Activated effector memory CD4-positive, alpha-beta T cell treated with anti-CD3 and anti-CD28 coated beads, Interleukin-2, amount 50 U/mL, for 16 hours (primary cell): ENCODE results near the gene ZNF236.

ENCODE experiments used
- DNase-seq: peaks from one replicate; pipeline ENCODE4 v3.0.0-alpha.2; 2020

The ZNF236 gene

DNA sequence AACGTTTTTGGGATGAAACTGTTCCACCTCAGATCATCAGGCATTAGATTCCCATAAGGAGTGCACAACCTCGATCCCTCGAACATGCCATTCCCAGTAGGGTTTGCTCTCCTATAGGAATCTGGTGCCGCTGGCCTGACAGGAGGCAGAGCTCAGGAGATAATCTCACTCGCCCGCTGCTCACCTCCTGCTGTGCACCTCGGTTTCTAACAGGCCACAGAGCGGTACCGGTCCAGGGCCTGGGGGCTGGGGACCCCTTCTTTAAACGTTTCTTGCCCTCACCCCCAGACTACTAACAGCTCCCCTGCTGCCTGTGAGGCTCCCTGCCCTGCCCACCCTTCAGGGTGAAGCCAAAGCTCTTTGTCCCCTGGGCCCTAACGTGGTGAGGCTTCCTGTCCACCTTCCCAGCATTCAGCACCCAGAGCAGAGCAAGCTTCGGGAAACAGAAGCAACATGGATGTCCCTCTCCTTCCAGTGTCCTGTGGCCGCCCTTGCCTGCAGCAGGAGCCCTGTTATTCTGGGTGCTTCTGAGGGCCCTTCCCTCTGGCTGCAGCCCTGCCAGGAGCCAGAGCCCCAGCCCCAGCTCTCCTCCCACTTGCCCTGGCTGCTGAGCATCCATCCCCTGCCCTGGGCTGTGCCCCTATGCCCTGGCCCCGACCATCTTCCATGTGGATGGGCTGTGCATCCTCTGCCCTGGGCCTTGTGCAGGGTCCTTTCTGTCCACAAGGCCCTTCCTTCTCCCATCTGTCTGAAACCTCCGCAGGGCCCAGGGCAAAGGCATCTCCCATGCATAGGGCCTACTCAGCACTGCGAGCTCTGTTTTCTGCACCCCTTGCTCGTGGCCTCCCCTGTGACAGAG lies 170.1 kb downstream of the ZNF236 start:
- DNase-seq = no peak

DNA sequence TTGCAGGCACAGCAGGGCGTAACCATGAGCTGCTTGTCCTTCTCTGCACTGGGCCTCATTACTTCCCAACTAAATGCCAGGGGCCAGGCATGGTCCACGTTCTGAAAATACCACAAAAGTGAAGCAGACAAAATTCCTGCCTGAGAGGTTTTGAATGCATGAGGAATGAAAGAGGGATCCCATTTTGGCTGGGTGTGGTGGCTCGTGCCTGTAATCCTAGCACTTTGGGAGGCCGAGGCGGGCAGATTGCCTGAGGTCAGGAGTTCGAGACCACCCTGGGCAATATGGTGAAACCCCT lies 170.7 kb downstream of the ZNF236 start:
- no peak for DNase-seq

DNA sequence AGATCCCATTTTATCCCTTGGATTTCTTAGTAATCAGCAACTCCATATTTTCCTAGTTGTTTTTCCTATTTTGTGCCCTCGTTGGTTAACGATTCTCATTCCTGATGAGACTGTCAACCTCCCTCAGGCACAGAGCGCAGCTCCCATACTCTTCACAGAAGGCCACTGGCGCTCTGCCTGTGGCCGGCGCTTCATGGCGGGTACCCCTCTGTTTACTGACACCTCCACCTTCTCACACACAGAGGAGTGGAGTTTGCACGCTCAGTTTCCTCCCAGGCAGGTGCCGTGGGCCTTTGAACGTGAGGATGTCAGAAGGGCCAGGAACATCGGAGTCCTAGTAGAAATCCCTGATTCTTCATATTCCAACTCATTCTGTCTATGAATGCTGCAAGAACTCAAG lies 171.2 kb downstream of the ZNF236 start:
- no peak for DNase-seq

DNA sequence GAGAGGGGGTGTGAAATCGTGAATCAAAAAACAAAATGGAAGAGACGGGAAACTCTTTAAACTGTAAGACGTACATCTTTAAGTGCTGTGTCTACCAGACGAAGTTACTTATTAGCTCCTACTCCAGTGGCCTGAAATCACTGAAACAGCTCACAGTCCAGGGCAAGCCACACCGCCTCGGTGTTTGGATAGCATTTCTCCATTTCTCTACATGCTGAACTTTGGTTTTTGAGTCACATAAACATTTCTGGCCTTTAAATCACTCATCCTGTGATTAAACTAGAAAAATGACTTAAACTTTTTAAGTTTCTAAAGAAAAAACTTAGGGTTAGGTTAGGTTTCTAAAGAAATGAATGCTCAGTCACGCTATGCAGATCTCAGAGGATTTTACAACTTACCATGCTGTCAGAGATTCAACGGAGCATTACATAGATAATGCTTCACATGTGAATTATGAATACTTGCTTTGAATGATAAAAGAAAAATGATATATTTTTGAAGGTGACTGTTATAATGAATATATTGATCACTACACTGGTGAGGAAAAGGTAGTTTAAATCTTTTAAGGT lies 171.8 kb downstream of the ZNF236 start:
- no peak for DNase-seq

DNA sequence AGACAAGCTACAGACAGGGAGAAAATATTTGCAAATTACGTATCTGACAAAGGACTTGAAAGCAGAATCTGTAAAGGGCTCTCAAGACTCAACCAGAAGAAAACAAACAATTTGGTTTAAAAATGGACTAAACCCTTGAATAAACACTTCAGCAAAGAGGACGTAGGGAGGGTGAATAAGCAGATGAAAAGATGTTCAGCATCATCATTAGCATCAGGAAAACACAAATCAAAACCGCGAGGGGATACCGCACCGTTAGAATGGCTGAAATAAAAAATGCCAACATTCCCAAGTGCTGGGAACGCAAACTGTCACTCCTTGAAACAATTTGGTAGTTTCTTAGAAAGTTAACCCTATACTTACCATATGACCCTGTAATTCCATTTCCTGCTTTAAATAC lies 173.5 kb downstream of the ZNF236 start:
- DNase-seq = no peak

DNA sequence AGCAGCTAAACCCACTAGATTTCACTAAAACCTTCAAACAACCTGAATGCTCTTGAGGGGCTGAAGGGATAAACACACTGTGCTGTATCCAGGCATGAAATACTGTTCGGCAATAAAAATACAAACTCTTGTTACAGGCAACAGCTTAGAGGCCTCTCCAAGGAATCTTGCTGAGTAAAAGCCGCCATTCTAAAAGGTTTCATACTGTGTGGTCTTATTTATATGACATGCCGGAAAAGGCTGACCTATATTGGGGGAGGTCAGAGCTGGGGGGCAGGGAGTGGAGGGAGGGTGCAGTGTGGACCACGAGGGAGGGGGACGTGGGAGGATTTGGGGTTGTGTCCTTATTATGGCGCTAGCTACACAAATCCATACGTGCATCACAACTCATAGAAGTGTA lies 174.1 kb downstream of the ZNF236 start:
- no peak for DNase-seq

DNA sequence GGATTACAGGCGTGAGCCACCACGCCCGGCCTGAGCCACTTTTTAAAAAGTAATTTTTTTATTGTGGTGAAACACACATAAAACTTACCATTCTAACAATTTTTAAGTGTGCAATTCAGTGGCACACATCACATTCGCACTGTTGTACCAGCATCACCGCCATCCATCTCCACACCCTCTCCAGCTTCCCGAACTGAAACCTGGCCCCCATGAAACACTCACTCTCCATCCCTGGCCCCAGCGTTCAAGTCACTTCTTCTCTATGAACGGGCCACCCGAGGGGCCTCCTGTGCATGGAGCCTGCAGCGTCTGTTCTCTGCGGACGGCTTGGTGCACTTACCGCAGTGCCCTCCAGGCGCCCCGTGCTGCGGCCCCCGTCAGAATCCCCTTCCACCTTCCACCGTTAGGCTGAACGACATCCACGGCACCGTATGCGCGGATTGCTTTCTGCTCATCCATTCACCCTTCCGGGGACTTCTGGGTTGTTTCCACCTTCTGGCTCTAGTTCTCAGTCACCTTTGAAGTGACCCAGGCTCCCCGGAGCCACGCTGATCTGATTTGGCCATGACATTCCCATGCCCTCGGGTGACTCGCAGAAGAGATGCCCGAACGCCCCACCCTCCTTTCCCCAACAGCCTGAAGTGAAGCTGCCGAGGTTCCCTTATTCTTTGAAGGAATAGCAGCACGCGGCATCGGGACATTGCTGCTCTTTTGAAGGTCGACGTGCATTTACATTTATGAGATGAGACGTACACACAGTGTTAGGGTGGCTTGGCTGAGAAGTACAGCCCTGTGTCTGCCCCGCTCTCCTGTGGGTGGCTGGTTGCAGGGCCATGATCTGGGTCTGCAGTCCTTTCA lies 175.8 kb downstream of the ZNF236 start:
- DNase-seq = no peak

DNA sequence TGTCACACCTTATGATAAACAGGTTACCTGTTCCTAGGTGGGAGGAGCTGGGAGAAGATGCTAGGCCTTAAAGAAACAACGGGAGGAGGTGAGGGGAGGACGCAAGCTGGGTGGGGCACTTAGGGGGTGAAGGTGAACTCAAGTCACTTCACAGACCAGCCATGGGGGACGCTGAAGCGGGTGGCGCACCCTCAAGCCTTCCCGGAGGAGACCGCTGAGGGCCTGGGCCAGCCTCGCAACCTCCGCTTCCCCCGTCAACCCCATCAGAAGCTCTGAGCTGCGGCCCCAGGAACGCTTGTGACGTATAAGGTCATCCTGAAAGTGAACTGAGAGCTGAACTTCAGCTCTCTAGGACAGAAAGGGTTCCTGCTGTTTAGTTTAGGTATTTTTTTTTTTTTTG lies 176.7 kb downstream of the ZNF236 start:
- no peak for DNase-seq

DNA sequence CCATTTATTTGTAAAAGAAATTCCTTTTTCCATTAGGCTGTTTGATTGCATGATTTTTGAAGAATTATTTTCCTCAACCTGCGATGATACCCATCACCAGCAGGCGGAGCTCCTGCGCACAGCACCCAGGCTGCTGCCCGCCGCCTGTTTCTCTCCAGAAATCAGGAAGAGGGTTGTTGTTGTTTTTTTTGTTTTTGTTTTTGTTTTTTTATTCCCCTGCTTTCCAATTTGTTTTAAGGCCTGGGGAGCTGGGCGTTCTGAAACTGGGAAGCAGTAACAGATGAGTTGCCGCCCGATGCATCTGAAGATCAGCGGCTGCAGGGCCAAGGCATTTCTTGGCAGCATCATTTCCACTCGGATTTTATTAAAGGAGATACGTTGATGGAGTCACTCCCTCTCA lies 178.2 kb downstream of the ZNF236 start:
- DNase-seq = peak; percentile 81

DNA sequence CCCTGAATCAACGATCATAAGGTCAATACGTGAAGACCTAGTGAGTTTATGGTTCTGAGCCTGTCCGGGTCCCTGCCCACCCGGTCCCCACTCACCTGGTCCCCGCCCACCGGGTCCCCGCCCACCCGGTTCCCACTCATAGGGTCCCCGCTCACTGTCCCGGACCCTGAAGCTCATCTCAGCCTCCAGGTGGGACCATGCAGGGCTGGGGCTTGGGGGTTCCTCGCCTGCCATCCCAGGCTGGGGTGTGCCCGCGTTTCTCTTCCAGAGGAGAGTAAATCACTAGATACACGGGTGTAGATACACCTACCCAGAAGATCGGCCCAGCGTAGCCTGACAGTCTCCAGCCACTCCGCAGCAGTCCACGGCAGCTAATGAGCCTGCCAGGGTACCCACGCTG lies 178.7 kb downstream of the ZNF236 start:
- no peak for DNase-seq

DNA sequence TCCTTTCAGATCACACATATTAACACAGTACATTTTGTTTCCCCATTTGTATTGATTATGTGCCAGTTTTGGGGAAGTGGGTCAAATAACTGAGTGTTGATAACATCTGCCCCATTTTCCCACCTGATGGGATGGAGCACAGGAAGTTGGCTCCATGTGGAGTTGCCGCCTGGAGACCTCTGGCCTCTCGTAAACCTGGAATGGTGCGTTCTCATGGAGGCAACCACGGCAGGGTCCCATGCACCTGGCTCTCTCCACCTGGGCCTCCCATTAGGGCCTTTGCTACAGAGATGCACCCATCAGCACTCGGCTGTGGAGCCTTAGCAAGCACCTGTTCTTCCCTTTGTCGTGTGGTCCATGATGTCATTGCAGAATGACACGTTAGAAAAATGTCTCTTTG lies 179.6 kb downstream of the ZNF236 start:
- peak; percentile 30 for DNase-seq

DNA sequence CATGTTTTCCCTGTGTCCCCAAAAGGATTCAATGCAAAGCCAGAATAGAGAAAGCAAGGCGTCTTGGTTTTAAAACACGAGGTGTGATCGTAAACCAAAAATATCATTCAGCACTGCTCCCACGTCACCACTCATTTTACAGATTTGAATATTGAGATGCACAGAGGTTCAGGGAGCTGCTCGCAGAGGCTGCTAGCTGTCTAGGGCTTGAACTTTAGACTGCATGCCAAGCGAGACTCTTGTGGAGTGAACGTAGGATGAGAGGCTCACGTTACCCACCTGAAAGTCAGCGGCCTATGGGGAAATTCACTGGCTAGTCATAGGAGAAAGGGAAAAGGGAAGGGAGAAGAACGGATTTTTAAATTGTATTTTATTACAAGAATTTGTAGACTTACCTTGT lies 180.1 kb downstream of the ZNF236 start:
- DNase-seq = peak; percentile 14

DNA sequence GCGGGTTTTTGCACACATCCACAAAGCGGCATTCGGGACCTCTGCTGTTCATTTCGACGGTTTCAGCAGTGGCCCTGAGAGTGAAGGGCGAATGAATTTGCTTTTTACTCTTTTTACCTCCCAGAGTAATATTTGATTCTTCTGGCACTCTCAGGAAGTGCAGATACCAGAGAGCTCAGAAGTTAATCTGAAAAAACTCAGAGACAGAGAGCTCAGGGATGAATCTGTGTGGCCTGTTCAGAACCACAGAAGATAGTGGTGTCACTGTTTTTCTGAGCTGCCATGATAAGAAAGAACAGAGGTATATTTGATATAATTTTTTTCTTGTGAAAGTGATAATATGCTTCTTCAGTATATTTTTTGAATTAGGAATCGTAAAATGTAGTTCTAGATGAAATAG lies 181.0 kb downstream of the ZNF236 start:
- DNase-seq = peak; percentile 9

DNA sequence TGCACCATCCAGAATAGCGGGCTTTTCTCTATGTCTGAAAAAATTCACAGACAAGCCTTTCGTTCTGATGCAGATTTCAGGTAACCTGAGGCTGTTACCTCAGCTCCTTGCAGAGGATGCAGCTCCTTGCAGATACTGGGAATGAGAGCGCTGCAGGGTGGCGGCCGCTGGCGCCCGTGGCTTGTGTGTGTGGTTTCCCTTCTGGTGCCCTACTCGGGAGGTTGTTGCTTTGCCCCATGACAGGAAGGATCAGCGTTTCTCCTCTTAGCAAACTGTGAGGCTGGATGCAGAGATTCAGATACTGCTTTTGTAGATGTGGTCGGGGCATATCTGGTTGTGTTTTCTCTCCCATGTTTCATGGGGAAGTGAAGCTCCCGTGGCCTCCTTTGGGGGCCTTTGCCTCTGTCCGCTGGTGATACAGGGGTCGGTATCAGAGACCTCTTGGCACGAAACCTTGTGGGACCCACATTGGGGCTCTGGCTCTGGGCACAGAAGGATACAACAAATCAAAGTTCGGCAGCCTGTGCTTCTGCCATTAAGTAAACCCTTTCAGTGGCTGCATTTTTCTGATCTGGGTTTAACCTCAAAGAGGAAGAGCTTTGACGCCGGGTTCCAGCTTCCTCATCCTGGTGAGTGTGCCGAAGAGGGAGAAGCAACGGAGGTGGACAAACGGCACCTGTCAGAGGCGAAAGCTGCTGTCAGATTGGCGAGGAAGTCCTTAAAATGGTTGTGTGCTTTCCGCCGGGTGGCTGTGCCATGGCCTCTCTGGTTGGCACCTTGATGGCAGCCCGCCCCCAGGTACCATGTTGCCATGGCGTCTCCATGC lies 182.4 kb downstream of the ZNF236 start:
- no peak for DNase-seq

DNA sequence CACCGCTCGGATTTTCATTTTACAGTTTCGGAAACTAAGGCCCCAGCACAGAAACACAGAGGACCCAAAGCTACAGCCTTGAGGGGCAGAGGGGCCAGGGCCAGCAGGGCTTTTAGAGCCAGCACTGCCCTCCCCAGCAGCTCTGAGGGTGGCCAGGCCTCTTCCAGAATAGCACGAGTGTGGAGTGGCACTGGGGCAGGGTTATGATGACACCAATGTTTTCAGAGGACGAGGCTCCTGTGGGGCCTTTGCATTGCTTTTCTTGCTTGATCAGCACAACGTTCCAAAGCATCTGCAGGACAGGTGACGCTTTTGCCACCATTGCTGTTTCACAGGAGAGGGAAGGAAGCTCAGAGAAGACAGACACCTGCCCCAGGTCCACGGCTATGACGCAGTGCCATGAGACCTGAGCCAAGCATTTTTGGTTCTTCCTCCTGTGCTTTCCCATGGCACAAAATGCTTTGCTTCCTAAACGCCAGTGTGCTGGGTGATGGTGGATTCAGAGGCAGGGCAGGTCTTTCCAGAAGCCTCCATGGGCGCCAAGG lies 183.4 kb downstream of the ZNF236 start:
- no peak for DNase-seq

DNA sequence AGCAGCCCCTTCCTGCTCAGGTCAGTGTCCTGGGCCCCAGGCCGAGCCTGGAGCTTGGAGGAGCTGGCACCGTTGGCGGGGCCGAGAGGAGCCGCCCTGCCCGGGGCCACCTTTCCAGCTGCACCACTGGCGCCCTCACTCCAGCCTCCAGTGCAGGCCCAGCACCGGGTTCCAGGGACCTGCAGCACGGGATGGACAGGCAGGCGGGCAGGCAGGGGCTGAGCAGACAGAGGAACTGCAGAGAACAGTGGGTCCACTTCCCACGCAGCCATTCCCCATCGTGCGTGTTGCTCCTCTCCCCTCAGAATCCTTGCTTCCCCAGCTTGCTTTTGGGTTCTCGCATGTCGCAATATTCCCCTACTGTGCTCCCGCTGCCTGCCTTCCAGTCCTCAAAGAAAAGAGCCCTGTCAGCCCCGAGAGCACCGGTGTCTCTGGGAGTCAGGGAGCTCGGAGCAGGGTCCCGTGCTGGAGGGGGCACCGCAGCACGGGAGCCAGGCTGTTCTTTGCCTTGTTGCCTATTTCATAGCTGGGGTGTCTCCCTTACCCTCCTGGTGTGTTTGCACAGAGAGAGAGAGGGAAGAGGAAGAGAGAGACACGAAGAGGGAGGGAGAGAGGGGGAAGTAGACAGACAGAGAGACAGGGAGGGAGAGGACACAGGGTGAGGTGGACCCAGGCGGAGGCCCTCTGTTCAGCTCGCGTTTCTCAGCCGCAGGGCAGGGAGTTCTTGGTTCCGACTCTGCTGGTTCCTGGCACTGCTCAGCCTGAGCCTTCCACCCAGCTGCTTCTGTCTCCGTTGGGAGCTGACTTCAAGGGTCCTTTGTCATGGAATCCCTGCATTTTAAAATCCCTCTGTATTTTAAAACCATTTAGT lies 184.2 kb downstream of the ZNF236 start:
- no peak for DNase-seq

DNA sequence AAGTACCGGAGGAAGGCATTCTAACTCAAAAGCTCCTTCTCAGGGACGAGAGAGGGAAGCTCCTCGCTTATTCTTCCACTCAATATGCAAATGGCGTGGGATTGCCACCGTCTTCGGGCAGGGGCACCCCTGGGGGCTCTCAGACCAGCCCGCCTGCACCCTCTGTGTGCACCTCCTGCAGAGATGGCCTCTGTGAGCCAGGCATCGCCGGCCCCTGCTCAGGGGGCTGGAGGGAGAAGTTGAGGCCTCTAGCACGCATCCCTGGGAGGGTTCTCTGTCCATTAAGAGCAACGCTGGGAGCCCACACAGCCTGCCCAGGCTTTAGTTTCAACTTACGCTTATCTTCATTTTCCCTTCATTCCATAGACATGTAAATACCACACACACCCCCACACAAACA lies 184.9 kb downstream of the ZNF236 start:
- DNase-seq = no peak

DNA sequence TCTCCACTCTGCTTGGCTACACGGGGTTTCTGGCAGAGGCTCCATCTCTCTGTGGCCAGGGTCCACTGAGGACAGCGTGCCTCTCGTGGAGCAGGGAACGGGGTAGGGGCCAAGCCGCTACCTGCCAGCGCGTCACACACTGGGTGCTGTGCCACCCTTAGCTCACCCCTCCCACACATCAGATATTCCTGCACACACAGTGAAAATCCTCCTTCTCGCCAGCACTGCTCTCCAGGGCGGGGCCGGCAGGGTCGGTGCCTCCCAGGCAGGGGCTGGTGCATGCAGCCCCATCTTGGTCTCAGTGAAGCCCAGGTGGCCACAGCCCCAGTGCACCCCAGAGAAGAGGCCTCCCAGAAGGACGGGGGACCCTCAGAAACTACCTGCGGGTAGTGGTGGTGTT lies 185.6 kb downstream of the ZNF236 start:
- no peak for DNase-seq

DNA sequence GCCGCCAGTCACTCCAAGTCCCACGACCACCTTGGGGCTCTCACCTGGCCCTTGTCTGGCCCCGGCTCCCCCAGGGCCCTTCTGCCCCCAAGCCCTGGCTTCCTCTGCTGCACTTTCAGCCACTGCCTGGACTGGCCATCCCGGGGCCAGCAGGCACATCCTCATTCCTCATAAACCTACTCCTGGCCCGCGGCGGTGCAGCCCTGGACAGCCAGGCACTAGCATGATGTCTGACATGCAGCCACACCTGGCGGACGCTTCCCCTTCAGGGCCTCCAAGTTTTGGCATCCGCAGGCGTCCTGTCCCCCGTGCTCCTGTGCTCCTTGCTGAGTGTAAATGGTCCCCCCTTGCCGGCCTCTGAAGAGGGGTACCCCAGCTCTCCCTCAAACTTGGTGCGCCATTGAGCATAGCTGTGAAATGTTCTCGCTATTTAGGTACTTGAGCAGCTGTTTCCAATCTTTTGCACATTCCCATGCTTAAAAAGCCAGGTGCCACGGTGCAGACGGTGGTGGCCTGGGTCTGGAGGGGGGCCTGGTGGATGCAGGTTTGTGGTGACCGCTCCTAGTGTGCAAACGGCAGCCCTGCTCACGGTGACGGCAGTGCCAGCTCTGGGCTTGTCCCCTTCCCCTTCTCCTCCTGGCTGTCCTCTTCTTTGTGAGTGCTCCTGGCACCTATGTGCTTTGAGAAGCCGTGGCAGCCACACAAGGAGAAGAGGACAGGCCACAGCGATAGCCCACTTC lies 186.4 kb downstream of the ZNF236 start:
- no peak for DNase-seq

DNA sequence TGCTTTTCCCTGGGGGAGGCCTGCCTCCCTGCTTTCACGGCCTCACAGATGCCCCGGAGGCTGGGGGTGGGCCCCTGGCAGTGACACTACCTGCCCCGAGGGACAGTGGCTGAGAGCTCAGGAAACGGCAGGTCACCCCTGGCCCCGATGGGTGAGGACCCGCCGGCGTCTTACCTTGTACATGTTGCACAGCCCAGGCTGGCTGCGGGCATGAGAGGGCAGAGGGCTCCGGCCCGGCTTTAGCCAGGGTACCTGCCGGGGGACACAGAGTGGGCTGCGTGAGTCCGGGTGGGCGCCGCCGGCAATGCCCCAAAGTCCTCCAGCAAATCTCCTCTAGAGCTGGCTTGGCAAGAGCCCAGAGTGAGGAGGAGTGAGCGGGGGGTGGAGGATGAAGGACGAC lies 187.3 kb downstream of the ZNF236 start:
- DNase-seq = no peak

DNA sequence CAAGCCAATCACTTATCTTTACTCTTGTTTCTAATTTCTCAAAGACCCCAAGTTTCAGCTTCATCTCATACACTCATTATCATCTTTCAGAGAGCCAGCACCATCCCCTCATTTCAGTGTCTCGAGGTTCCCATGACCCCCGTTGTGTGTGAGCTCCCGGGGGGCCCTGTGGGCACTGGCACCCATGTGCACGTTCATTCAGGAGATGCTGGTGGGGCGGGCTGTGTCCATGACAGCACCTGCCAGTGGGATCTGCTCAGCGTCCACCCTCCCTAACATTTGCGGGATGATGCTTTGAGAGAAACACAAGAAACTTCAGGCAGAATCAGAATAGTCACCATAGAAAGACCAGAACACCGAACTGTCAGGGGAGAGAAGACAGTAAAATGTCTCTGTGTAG lies 189.8 kb downstream of the ZNF236 start:
- DNase-seq = no peak
